NCI-H2196 treated with DMSO at 0.1 percent for 48 hours (cell line): ENCODE data around the gene GRB2.
"Not testable (repeated sequence)": the region's sequence is repeated elsewhere in the genome, so short reads cannot be mapped to it uniquely, and the experiment has no call there.

Experiments used
- DNase-seq: peaks from one replicate; lab custom pipeline; 2025; ENCODE audit not compliant: unreplicated experiment; lab: John Stamatoyannopoulos, UW

The GRB2 gene

DNA sequence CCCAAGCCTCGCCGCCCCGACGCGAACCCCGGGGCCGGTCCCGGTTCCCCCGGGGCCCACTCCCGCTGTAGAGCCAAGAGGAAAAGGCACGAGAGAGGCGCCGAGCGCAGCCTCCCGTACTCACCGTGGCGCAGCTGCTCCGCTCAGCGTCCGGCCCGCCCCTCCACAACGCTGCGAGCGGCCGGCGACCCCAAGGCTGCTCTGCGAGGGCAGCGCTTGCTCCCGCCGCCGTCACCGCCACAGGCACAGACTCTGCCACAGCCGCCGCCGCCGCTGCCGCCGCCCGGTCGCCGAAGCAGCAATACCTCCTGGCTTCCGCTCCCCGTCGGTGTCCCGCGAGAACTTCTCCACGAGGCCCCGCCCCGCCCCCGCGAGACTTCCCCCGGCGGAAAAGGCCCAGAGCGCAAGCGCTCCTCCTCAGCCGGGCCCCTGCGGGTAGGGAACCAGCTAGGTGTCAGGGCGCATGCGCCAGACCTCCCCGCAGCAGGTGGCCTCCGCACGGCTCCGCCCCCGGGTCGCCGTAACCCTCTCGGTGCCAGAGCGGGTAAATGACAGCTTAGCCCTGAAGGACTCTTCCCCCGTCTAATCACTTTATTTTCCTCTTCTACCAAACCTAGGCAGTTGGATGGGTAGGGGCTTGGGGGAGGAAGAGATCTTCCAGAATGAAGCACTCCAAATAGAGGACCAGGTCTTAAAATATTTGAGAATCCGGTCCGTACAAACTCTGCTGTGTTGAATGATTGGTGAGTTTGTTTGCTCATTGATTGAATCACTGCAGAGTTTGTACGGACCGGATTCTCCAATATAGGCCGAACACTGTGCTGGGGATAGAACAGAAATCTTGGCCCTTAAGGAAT is at the start of gene GRB2:
GRB2 (minus strand) TSS at position 314 of the 857 bp plus-strand sequence. CDS start 12,050 bp downstream, outside the sequence.
- DNase-seq, result peak; percentile 96

DNA sequence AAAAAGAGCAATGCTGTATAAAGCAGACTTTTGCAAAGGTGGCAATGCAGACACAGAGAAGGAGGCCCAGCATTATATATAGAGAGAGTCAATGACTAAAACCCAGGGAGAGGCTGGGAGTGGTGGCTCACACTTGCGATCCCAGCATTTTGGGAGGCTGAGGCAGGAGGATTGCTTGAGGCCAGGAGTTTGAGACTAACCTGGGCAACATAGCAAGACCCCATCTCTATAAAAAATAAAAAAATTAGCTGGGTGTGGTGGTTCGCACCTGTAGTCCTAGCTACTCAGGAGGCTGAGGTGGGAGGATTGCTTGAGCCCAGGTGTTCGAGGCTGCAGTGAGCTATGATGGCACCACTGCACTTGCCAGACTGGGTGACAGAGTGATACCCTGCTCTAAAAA is 49.2 kb upstream of the GRB2 start:
- DNase-seq, result not testable (repeated sequence)

DNA sequence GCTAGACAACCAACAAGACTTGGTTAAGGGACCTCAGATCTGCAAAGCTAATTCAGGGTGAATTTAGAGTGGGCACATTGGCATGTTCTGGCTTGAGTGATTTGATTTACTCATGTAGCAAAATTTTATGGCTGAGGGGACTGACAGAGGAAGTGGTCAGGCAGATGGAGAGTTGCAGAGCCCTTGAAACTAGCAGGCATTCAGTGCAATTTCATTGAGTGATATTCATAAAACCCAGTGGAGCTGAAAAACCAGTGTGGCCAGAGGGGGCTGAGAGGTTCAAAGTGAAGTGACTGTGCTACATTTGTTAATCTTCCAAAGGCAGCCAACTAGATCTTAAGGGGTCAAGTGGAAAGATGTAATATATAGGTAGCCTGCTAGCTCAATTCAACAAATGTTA is 48.7 kb upstream of the GRB2 start:
- no peak for DNase-seq

DNA sequence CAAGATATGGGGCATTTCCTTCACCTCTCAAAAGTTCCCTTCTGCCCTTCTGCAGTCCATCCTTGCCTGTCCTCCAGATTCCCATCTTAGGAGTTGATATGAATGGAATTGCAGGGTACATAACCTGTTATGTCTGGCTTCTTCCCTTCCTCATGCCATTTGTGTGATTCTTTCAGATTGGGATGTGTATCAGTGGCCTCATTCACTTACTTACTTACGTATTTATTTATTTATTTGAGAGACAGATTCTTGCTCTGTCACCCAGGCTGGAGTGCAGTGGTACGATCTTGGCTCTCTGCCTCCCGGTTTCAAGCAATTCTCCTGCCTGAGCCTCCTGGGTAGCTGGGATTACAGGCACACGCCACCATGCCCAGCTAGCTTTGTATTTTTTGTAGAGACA is 44.8 kb upstream of the GRB2 start:
- DNase-seq, result no peak

DNA sequence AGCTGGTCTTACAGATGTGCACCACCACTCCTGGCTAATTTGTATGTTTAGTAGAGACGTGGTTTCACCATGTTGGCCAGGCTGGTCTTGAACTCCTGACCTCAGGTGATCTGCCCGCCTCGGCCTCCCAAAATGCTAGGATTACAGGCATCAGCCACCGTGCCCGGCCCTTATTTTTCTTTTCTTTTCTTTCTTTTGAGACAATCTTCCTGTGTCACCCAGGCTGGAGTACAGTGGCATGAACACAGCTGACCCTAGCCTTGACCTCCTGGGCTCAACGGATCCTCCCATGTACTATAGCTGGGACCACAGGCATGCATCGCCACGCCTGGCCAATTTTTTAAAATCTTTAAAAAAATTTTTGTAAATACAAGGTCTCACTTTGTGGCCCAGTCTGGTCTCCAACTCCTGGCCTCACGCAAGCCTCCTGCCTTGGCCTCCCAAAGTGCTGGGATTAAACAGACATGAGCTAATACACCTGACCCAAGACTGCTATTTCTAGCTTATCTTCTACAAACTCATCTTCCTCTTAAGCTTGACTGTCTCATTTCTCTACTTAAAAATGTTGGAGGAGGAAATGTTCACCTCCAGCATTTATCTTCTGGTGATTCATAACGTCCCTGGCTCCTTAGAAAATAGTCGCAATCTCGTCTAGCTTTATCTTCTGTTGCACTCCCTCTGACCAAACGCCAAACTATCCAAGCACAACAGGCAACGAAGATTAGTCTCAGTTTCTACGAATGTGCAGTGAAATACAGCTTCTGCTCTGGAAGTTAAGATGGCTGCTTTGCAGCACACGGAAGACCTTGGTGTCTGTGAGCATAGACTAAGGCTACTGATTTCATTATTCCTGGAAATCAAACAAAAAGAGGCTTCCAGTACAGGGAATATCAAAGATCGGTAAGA is 42.7 kb upstream of the GRB2 start:
- no peak for DNase-seq

DNA sequence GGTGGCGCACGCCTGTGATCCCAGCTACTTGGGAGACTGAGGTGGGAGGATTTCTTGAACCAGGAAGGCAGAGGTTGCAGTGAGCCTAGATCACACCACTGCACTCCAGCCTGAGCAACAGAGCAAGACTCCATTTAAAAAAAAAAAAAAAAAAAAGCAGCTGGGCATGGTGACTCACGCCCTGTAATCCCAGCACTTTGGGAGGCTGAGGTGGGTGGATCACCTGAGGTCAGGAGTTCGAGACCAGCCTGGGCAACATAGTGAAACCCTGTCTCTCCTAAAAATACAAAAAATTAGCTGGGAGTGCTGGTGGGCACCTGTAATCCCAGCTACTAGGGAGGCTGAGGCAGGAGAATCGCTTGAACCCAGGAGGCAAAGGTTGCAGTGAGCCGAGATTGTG is 40.4 kb upstream of the GRB2 start:
- not testable (repeated sequence) for DNase-seq

DNA sequence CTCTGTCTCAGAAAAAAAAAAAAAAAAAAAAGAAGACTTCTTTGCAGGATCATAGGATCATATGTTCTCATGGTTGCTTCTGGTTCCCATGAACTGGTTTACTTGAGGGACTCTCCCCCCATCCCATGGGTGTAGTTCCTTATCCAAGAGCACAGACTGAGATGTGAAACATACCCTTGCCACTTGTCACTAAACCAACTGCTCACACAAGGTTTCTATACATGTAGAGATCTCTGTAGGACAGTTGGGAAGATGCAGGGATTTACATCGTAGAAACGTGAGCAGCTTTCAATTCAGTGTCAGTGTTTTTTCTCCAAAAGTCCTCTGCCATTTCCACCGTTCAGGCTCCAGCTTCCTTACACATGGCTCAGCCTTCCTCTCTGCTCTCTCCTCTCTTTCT is 39.8 kb upstream of the GRB2 start:
- no peak for DNase-seq

DNA sequence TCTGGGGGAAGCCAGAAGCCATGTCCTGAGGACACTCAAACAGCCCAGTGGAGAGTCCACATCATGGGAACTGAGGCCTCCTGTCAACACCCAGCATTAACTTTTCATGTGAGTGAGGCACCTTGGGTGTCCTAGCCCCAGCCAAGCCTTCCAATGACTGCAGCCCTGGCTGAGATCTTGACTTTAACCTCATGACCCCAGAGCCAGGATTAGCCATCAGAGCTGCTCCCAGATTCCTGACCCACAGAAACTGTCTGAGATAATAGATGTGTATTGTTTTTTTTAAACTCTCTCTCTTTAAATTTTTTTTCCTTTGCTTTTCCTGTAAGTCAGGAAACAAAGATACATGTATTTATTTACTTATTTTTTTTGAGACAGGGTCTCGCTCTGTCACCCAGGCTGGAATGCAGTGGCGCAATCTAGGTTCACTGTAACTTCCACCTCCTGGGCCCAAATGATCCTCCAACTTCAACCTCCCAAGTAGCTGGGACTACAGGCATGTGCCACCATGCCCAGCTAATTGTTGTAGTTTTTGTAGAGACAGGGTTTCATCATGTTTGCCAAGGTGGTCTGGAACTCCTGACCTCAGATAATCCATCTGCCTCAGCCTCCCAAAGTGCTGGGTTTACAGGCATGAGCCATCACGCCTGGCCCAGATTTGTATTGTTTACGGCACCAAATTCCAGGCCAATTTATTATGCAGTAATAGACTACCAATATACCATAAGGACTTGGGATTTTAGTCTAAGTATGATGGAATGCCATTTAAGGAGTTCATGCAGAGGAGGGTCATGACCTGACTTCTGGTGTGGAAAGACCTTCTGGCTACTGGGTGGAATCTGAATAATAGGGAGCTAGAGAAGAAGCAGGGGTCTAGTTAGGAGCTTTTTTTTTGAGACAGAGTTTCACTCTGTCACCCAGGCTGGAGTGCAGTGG is 37.0 kb upstream of the GRB2 start:
- no peak for DNase-seq

DNA sequence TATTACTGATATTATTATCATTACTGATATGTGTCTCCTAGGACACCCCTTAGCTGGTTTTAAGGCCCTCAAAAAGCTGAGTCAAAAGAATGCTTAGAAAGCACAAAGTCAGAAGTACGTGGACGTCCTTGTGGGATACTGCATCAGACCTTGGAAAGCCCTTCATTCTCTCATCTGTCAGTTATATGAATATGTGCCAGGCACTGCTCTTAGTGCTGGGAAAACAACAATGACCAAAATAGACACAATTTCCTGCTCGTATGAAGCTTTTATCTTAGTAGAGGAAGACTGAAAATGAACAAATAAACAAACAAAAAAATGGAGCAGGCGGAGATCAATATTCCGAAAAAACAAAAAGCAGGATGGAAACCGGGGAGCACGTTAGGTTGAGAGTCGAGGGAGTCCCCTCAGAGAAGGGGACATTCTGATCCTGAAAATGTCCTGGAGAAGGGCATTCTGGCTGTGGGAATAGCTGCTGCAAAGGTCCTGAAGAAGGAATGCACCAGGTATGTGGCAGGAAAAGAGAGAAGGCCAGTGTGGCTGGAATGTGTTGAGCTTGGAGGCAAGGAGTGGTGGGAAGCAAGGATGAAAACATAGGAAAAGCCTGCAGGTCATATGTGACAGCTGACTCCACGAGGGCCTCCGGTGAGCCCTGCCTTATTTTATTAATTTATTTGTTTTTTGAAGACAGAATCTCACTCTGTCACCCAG is 35.4 kb upstream of the GRB2 start:
- no peak for DNase-seq

DNA sequence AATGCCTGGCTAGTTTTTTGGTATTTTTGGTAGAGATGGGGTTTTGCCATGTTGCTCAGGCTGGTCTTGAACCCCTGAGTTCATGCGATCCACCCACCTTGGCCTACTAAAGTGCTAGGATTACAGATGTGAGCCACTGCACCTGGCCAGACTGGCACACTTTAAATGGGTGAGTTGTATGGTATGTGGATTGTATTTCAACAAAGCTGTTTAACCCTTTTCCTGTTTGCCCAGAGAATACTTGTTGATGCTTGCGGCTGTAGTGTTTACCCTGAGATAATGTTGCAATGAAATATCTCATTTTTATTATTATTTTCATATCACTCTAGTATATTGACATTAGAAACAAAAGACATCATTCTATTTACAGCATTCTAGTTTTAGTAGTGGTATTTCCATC is 33.8 kb upstream of the GRB2 start:
- peak; percentile 64 for DNase-seq

DNA sequence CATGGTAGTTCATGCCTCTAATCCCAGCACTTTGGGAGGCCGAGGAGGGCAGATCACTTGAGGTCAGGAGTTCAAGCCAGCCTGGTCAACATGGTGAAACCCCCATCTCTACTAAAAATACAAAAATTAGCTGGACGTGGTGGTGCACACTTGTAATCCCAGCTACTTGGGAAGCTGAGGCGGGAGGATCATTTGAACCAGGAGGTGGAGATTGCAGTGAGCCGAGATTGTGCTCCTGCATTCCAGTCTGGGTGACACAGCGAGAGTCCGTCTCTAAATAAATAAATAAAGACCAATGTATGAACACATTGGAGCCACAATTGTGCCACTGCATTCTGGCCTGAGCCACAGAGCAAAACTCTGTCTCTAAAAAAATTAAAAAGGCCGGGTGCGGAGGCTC is 31.9 kb upstream of the GRB2 start:
- not testable (repeated sequence) for DNase-seq

DNA sequence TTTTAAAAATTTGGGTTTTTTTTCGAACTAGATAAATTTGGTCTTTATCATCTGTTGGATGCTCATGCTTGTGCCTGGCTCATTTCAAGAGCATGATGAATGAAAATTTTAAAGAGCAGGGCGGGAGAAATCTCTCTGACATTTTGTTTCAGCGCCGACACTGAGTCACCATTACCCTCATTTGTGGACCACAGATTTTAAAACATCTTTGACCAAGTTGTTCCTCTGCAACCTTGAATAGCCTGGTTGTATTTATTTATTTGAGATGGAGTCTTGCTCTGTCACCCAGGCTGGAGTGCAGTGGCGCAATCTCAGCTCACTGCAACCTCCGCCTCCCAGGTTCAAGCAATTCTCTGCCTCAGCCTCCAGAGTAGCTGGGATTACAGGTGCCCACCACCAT is 29.0 kb upstream of the GRB2 start:
- not testable (repeated sequence) for DNase-seq

DNA sequence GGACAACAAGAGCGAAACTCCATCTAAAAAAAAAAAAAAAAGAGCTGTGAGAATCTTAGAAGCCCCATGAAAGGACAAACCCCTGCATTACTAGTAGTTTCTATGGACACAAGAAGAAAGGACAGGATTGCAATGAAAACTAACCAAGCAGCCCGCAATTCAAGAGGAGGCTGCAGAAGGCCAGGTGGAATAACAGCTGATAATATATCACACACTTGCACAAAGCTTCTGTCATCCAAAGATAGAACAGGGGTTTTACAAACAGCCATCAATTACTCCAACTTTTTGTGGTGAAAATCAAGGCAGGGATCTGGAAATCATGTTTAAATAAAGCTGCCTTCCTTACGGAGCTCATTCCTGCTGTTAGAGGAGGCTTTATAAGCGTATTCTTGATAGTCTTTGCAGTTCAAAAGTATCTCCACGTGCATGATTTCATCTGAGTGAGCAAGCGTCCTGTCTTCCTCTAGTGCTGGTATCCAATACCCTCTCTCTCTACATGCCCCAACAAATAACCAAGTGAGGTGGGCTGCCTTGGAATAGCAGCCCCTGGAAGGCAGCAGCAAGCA is 27.8 kb upstream of the GRB2 start:
- no peak for DNase-seq

DNA sequence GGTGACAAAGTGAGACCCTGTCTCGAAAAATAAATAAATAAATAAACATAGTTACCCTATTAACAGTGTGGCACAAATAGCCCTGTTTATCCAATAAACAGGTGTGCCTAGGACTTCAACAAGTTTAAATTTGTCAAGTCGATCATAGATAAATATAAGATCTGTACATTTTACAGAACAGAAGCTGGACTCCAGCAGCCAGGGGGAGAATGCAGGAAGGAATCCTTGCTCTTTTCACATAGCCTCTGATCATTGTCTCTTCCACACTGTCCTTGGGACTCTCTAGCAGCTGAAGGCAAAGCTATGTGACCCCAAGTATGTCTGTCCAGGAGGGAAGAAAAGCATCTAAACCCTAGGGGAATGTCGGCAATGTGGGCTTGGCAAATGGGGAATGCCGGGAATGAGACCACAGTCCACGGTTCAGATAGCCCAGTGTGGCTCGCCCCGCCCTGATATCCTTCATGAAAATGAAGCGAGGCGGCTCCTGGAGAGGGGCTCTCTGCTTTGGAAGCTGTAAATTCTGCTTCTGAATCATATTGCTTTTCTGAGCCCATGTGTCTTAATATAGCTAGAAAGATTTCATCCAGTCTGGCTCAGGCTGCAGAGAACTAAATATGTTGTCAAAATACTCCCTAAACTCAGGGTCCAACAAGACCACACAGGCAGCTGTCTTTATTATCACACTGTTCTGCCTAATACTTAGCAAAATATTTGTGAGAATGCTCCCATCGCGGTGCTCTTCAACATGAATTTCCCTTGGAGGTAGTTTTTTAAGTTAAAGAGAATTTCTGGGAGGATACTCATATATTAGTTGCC is 24.9 kb upstream of the GRB2 start:
- DNase-seq, result no peak

DNA sequence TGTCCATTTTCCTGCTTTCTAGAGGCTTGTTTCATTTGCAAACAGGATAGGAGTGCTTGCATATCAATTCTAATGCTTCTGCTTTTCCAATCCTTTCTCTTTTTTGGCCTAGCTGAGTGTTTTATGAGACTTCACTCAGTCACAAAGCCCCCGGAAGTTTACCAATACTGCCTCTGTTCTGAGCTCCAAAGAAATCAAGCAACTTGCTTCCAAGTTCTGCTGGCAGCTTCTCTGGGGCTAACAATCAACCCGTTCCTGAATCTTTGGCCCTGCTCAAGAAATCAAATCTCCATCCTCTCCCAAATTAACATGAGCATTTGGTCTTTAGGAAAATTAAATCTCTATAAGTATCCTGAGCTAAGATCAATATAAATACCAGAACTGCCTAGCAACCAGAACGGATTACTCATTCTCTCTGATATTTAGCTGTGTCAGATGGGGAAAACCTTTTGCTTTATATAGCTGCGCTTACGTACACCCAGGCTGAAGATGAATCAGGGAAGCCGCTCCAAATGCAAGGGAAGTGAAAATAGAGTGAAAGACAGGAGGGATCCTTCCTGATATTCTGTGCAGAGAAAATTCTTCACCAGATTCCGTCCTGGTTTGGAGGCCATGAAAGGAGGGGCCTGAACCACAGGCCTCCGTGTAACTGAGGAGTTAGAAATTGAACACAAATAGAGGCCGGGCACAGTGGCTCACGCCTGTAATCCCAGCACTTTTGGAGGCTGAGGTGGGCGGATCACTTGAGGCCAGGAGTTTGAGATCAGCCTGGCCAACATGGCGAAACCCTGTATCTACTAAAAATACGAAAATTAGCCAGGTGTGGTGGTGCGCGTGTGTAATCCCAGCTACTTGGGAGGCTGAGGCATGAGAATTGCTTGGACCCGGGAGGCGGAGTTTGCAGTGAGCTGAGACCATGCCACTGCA is 23.3 kb upstream of the GRB2 start:
- no peak for DNase-seq

DNA sequence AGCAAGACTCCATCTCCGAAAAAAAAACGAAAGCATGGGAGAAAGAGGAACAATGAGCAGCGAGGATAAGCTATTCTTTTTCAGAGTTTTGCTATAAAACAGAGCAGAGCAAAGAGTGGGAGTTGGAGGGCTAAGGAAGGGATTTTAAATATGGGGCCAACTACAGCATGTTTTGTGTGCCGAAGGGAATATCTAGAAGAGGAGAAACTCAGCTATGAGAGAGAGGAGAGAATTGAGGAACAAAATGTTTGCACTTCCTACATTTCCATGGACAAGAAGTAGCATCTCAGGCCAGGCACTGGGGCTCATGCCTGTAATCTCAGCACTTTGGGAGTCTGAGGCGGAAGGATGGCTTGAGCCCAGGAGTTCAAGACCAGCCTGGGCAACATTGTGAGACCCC is 13.1 kb upstream of the GRB2 start:
- no peak for DNase-seq

DNA sequence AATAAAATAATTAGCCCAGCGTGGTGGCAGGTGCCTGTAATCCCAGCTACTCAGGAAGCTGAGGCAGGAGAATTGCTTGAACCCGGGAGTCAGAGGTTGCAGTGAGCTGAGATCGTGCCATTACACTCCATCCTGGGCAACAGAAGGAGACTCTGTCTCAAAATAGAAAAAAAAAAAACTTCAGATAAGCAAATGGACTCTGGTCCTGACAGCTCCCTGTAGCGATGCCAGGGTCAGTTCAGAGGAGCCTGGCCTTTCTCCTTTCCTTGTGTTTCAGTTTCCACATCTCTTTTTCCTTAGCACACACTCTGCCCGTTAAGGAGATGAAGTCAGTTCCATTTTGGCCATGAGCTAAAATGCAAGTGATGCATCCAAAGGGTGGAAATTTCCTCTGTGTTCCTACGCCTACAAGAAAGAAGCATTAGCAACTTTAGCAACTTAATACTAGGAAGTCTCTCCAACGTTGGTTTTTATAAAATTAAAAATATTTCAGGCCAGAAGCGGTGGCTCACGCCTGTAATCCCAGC is 11.6 kb upstream of the GRB2 start:
- no peak for DNase-seq

DNA sequence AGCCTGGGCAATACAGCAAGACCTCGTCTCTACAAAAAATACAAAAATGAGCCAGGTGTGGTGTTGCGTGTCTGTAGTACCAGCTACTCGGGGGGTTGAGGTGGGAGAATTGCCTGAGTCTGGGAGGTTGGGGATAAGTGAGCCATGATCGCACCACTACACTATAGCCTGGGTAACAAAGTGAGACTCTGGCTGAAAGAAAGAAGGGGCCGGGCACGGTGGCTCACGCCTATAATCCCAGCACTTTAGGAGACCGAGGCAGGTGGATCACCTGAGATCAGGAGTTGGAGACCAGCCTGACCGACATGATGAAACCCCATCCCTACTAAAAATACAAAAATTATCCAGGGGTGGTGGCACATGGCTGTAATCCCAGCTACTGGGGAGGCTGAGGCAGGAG is 10.5 kb upstream of the GRB2 start:
- no peak for DNase-seq
